GM21360 (cell line): ENCODE measurements around the gene ATXN10.
"Not testable (repeated sequence)": the region's sequence is repeated elsewhere in the genome, so short reads cannot be mapped to it uniquely, and the experiment has no call there.

ENCODE experiments used
- ATAC-seq: cut with Tn5 transposase; IDR thresholded peaks from one replicate; pipeline ENCODE4 v1.9.1; 2021; ENCODE audit warnings: mild to moderate bottlenecking, moderate library complexity; ENCODE audit not compliant: unreplicated experiment

The ATXN10 gene

DNA sequence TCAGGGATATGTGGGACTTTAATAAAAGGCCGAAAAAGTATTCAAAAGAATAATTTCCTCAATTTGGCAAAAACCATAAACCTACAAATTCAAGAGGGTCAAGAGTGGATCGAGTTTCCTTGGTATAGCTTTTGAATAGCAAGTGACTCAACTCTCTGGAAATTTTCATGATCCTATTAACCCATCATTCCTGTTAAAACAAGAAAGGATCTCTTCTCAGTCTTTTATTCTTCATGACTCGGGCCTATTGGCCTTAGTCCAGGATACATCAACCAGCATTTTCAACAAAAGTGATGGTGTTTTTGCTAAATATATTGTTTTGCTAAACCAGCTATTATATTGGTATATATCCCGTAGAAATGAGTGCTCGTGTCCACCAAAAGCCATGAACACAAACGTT is 110.3 kb downstream of the ATXN10 start:
- no peak for ATAC-seq

GRCh38 chr22:45783021-45783420 is 111.4 kb downstream of the ATXN10 start:
- ATAC-seq, result no peak

GRCh38 chr22:45783690-45784089 is 112.1 kb downstream of the ATXN10 start:
- no peak for ATAC-seq

GRCh38 chr22:45784357-45785277 is 113.0 kb downstream of the ATXN10 start:
- no peak for ATAC-seq

GRCh38 chr22:45785458-45785857 is 113.8 kb downstream of the ATXN10 start:
- ATAC-seq, result no peak

- ATAC-seq, result no peak
Observed at GRCh38 chr22:45786726-45787125, 115.1 kb downstream of the ATXN10 start.

- no peak for ATAC-seq
Observed at GRCh38 chr22:45787759-45788158, 116.1 kb downstream of the ATXN10 start.

GRCh38 chr22:45788522-45788921 is 116.9 kb downstream of the ATXN10 start:
- ATAC-seq, result no peak

DNA sequence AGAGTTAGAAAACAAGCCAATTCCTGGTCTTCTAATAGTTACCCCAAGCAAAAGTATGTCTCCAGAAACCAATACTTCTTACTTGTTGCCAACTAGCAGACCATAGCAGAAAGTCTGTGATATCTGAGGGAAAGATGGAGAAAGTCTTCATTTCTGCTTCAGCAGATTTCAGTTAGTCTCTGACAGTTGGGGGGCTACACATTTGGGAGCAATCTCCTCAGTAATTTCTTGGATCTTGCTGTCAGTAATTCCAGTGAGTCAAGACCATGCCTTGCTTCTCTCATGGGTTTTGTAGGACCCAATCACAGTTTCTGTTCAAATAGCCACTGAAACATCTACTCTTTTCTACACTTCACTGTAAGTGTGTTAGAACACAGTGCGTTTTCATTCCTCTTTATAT is 118.8 kb downstream of the ATXN10 start:
- no peak for ATAC-seq

DNA sequence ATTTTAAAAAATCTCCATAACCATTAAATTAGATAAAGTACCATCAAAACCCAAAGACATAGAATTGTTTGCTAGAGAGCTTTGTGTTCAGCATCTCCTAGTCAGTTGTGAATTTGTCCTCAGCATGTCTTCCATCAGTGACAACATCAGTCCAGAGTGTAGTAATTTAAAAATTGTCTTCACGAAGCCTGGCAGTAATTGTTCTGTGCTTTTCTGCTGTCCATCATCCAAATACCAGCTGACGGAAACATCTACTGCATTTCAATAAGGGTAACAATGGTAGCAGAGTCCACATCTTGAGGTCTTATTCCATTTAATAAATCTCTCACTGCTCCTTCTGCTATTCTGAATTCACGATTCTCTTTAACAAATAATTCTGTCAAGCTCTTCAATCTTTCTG is 121.5 kb downstream of the ATXN10 start:
- ATAC-seq, result no peak

DNA sequence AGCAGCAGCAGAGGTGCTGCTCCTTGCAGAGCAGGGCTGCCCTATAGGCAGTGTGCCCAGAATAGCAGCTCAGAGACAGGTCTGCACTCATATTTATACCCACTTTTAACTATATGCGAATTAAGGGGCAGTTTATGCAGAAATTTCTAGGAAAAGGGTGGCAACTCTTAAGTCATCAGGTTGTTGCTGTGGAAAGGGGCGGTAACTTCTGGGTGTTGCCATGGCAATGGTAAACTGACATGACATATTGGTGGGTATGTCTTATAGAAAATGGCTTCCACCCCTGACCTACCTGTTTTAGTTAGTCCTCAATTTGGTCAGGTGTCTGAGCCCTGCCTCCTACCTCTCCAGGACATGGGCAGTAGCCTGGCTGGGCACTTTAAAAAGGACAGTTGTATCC is 122.3 kb downstream of the ATXN10 start:
- no peak for ATAC-seq

- ATAC-seq, result not testable (repeated sequence)
Observed at GRCh38 chr22:45796009-45796408, 124.4 kb downstream of the ATXN10 start.

- ATAC-seq, result no peak
Observed at GRCh38 chr22:45799291-45799690, 127.7 kb downstream of the ATXN10 start.

DNA sequence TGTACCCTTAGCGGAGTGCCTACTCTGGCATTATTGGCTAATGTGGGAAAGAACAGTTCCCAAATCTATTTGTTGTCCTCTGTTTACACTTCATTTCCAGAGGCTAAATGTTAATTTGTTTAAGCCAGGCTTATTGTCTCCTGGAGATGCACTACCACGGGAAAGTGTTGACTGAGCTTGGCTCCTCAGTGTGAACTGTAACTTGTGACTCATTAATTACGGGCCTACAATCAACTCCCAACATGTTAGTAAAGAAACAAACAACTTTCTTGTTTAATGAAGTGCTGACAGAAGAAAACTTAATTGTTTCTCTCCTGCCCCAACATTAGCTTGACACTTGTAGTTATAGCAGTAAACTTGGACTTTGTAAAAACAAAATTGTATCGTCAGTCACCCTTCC is 130.4 kb downstream of the ATXN10 start:
- ATAC-seq, result no peak

DNA sequence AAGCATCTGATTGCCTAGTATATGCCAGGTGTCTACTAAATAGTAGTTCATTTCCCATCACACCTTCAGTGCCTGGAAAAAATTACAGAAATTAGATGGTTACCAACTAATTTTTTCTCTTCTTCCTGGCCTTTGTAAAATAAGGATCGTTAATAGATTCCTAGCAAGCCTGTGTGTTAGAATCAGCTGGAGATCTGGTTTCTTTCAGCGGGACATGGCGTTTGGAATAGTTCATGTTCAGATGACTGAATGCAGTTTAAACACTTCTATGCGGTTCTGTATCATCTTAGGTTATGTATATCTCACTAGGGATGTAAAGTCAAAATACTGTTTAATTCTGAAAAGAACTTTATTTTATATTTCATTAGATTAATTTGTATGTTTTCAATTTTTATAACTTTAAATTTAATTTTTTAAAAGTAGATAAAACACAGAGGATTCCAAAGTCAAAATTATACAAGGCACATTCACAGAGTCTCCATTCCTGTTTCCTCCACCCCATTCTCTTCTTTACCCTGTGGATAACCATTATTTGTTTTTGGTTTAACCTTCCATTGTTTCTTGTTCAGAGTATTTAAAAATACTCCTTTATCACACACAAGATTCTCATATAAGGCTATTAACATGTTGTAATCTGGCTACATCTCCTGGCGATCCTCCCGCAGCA is 132.8 kb downstream of the ATXN10 start:
- no peak for ATAC-seq

GRCh38 chr22:45804986-45805325 is 133.3 kb downstream of the ATXN10 start:
- no peak for ATAC-seq

DNA sequence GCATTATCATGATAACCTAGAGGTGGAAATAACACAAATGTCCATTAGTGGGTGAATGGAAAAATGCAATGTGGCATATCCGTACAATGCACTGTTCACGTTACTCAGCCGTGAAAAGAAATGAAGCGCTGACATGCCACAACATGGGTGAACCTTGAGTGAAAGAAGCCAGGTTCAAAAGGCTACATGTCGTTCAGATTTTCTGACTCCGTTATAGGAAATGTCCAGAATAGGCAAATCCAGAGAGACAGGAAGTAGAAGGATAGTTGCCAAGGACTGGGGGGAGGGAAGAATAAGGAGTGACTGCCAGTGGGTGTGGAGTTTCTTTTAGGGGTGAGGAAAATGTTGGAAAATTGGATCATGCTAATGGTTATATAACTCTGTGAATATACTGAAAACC is 133.8 kb downstream of the ATXN10 start:
- ATAC-seq, result no peak

- ATAC-seq, result no peak
Observed at GRCh38 chr22:45807156-45807915, 135.7 kb downstream of the ATXN10 start.

DNA sequence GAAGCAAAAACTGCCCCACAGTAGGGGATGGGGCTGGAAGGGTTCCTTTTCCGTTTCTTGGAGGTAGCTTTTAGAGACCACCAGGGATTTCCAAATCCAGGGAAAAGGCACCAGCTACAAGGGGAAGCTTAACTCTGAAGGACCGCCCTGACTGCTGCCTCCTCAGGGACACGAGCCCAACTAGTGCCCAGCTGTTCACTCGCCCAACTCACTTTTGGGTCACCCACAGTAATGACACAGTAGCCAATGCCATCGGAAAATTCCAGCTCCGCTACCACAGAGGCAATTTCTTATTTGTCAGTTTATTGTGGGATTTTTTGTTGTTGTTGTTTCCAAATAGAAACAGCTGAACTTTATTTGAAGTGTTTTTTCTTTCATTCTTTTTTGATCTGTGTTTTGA is 141.3 kb downstream of the ATXN10 start:
- no peak for ATAC-seq

- ATAC-seq, result no peak
Observed at GRCh38 chr22:45814198-45814597, 142.6 kb downstream of the ATXN10 start.

DNA sequence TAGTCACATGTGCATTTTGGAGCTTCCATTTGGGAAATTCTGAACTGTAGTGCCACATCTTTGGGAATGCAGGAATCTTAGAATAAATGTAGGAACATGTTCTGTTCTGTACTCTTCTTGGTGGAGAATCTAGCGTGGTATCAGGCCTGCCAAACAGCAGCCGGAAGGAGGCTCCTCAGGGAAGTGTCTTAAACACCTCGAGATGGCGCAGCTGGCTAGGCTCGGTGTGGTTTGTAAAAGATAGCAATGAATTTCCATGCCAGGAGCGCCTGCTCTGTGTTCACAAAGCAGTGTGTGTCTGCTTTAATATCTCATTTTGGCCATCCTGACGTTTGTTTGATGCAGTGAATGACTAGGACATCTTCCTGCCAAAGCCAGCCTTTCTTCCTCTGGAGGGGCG is 145.1 kb downstream of the ATXN10 start:
- no peak for ATAC-seq
